ENCODE results near the gene PLEKHF1. TPM values are rescaled to one million over a fixed set of nuclear protein-coding genes. Genes with fewer than 3 reads are reported as not detected.

The PLEKHF1 gene
- total RNA-seq, 2 experiments from 2014 or later = 49.4 to 52.1 TPM

GRCh38 chr19:29724102-29724641, 58.9 kb downstream of the PLEKHF1 start:
- peak; percentile 32 for DNase-seq
- Mint-ChIP-seq H3K27me3 (peaks cover 38% of the 10 kb centered on the region), H3K4me1 (peaks cover 9% of the 10 kb centered on the region), H3K27ac (peak overlapping the region; percentile 50), H3K4me3 (peak overlapping the region; percentile 39), H3K36me3 (ENCODE audit: low read depth) (no peaks in the 10 kb centered on the region), H3K9me3 (no peaks in the 10 kb centered on the region)
- ChIA-PET CTCF (interaction anchor here (0.6 to 3.1 kb wide), 2 partner anchors 8 to 34 kb away, joined by 3 to 17 read pairs; partner anchors contain the start of gene C19orf12), POLR2A (no interaction called here)

DNA sequence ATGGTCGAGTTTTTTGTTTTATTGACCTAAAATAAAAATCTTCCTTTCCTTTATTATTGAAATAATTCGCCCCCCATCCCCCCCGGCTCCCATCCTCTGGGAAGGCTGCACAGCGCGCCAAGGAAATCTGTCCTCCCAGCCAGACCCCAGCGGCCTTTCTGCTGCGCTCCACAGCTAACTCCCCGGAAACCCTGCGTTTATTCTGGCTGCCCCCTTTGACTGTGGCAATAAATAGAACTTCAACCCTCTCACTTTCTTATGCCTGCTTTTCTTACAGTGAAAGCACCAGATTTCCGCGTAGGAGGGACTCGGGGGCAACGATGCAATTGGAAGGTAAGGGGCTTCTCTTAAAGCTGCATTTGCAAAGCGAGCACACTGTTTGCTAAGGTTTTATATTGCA, 59.5 kb downstream of the PLEKHF1 start:
- DNase-seq = no peak
- H3K4me1 Mint-ChIP-seq = peaks cover 9% of the 10 kb centered on the region
- ChIA-PET CTCF (interaction anchor here (0.6 to 3.1 kb wide), 3 partner anchors 9 to 66 kb away, joined by 3 to 17 read pairs (median 3); partner anchors contain the start of gene C19orf12), POLR2A (interaction anchor here (0.6 kb wide), 1 partner anchor 133 kb away, joined by 3 read pairs; no protein-coding TSS in a partner anchor)
- H3K27me3 Mint-ChIP-seq = peaks cover 40% of the 10 kb centered on the region
- no peak overlapping the region for H3K4me3 Mint-ChIP-seq
- no peaks in the 10 kb centered on the region for H3K36me3 Mint-ChIP-seq (ENCODE audit: low read depth)
- no peak overlapping the region for H3K27ac Mint-ChIP-seq
- H3K9me3 Mint-ChIP-seq = no peaks in the 10 kb centered on the region

Other genes starting within 250 kb of the PLEKHF1 start
- gene VSTM2B, start 139.5 kb upstream of the PLEKHF1 start, total RNA-seq = not detected
- 100 to 1,000 TPM in 1 of 2 experiments, 10 to 100 TPM in 1; 96.0 to 113 TPM for gene POP4, start 59.2 kb upstream of the PLEKHF1 start, total RNA-seq
- 10 to 100 TPM; 36.5 to 38.8 TPM for gene C19orf12, start 49.8 kb downstream of the PLEKHF1 start, total RNA-seq
- 10 to 100 TPM; 44.9 to 45.3 TPM for gene CCNE1, start 146.5 kb downstream of the PLEKHF1 start, total RNA-seq

All from activated CD4-positive, alpha-beta T cell treated with anti-CD3 and anti-CD28 coated beads, Interleukin-2, amount 10 ng/mL, durations not matched to agents 7 days and 5 days (primary cell).